Loucy (cell line): Measurements from ENCODE around the gene AGBL1.

Experiments
- EZH2phosphoT487 ChIP-seq: fragments of 200-600 bp; IDR thresholded peaks from 2 replicates; pipeline ENCODE4 v1.6.1; 2018; ENCODE audit warnings: antibody characterized with exemption, mild to moderate bottlenecking, moderate library complexity, borderline replicate concordance
- TF ChIP-seq, protein P1 (sequence below): fragments of 200-600 bp; sonication (generic); conservative IDR thresholded peaks from 2 replicates; pipeline ENCODE4 v1.5.1; 2014; ENCODE audit warnings: mild to moderate bottlenecking, antibody characterized with exemption, low read length

DNA sequence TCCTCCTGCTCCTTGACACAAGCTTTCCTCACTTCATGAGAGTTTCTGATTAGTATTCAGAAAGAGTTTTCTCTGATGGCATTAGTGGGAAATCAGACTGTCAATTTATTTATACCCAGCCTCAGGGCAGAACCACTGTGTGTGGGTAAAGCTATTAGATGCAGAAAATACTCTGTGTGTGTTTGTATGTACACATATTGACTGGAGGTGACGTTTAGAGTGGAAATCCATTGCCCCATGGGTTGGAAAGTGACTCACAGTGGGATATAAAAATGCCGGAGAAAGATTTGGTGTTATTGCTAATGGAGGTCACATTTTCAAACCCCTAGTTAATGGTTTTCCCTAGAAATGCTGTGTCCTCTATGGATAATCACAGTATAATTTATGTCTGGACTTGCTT lies 577.6 kb downstream of the AGBL1 start:
- no peak for TF ChIP-seq EZH2phosphoT487
- TF ChIP-seq, protein P1, sequence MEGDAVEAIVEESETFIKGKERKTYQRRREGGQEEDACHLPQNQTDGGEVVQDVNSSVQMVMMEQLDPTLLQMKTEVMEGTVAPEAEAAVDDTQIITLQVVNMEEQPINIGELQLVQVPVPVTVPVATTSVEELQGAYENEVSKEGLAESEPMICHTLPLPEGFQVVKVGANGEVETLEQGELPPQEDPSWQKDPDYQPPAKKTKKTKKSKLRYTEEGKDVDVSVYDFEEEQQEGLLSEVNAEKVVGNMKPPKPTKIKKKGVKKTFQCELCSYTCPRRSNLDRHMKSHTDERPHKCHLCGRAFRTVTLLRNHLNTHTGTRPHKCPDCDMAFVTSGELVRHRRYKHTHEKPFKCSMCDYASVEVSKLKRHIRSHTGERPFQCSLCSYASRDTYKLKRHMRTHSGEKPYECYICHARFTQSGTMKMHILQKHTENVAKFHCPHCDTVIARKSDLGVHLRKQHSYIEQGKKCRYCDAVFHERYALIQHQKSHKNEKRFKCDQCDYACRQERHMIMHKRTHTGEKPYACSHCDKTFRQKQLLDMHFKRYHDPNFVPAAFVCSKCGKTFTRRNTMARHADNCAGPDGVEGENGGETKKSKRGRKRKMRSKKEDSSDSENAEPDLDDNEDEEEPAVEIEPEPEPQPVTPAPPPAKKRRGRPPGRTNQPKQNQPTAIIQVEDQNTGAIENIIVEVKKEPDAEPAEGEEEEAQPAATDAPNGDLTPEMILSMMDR, result no peak
